22Rv1 (cell line): Measurements from ENCODE around the gene SWT1.

Experiments used
- ZFX ChIP-seq: fragments of 450-650 bp; IDR thresholded peaks from 2 replicates; pipeline ENCODE4 v1.6.1; 2017; ENCODE audit warnings: antibody characterized with exemption, borderline replicate concordance
- TF ChIP-seq, protein P1 (sequence below): fragments of 450-650 bp; IDR thresholded peaks from 2 replicates; pipeline ENCODE4 v1.5.1; 2017; ENCODE audit warnings: mild to moderate bottlenecking

DNA sequence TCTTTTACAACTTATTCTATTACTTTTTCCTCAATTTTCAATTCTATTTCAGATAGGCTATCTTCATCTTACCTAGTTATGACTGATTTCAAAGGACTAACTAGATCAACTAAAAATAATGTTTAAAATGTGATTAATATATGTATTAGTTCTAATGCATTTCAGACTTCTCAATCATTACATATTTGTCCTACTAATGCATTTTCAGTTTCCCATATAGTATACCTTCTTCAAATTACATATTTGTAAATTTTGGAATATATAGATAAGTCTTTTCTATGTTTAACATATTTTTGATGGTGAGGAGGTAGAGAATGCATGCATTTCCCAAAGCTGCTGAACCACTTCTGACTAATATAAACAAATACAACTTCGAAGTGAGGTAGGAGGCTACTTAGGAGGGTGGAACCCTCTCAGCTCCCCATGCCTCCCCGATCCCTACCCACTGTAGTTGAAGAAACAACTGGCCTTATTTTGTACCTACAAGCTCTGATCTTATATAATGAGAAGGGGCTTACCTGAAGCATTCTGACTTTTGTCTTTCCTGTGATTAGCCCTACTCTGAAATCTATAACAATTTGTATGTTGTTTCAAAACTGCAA is 2.0 kb upstream of the SWT1 start:
- TF ChIP-seq, protein P1, sequence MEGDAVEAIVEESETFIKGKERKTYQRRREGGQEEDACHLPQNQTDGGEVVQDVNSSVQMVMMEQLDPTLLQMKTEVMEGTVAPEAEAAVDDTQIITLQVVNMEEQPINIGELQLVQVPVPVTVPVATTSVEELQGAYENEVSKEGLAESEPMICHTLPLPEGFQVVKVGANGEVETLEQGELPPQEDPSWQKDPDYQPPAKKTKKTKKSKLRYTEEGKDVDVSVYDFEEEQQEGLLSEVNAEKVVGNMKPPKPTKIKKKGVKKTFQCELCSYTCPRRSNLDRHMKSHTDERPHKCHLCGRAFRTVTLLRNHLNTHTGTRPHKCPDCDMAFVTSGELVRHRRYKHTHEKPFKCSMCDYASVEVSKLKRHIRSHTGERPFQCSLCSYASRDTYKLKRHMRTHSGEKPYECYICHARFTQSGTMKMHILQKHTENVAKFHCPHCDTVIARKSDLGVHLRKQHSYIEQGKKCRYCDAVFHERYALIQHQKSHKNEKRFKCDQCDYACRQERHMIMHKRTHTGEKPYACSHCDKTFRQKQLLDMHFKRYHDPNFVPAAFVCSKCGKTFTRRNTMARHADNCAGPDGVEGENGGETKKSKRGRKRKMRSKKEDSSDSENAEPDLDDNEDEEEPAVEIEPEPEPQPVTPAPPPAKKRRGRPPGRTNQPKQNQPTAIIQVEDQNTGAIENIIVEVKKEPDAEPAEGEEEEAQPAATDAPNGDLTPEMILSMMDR: no peak
- TF ChIP-seq ZFX: no peak
